ENCODE results near the gene NAPA.

The NAPA gene

GRCh38 chr19:47450478-47450877 lies 64.4 kb downstream of the NAPA start:
- no peak for DNase-seq

GRCh38 chr19:47448360-47448727 lies 66.5 kb downstream of the NAPA start:
- DNase-seq: no peak

GRCh38 chr19:47447470-47448359 lies 67.1 kb downstream of the NAPA start:
- peak; percentile 89 for DNase-seq

DNA sequence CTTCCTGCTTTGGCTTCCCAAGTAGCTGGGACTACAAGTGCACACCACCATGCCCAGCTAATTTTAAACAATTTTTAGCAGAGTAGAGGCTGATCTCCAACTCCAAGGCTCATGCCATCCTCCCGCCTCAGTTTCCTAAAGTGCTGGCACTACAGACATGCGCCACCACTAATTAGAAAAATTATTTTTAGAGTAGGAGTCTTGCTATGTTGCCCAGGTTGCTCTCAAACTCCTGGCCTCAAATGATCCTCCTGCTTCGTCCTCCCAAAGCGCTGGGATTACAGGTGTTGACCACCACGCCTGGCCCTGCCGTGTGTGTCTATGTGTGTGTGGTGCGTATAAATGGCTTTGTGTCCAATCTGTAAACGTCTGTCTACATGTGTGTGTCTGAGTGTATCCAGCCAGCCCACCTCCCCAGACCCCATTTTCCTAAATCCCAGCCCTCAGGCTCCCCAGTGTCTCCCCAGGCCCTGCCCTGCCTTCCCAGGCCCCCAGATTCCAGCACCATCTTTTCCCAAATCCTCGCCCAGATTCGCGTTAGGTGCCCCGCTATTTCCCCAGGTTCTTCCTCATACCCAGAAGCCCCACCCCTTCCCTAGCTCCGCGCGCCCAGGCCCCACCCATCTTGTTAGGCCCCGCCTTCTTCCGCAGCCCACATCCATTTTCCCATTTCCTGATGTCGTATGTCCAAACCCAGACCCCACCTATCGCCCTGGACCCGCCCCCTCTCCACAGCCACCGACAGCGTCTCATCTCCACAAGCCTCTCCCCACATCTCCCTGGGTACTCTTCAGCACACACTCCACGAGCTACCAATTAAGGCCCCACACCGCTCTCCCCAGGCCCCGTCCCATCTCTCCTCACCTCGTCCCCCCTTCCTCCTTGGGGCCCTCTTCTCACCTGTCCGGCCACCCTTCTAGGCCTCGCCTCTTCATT lies 68.1 kb downstream of the NAPA start:
- DNase-seq: peak; percentile 87

DNA sequence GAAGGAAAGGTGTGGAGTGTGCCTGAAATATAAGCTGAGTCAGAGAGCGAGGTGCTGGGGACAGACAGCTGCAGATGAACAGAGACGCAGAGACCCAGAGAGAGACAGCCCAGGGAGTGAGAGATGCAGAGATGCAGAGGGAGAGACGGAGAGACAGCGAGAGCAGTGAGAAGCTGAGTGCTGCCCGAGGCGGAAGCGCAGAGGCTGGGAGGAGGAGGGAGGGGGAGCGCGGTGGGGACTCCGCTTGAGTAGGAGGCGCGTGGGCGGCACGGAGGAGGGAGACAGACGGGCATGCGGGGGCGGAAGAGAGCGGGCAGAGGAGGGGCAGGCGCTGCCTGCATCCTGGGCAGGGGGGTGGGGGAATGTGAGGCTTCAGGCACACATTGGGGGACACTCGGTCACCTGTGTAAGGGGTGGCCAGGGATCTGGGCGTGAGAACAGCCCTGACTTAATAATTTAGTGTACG lies 68.9 kb downstream of the NAPA start:
- peak; percentile 47 for DNase-seq

GRCh38 chr19:47445527-47445926 lies 69.3 kb downstream of the NAPA start:
- no peak for DNase-seq

GRCh38 chr19:47444388-47444821 lies 70.5 kb downstream of the NAPA start:
- DNase-seq: no peak

DNA sequence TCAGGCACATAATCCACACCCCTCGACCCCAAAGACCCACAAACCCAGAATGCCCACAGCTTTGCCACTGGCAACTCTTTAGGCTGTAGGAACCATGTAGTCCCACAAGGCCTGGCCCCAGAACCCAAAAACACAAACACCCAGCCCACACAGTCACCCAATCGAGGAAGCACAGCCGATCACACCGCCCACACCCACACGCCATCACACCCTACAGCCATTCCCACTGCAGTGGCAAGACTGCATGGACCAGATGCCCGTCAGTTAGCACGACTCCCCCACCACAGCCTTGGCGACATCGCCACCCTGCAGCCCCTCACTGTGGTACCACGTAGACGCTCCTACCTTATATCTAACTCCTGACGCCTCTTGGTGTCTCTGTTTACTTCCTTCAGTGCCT lies 71.5 kb downstream of the NAPA start:
- DNase-seq: no peak

DNA sequence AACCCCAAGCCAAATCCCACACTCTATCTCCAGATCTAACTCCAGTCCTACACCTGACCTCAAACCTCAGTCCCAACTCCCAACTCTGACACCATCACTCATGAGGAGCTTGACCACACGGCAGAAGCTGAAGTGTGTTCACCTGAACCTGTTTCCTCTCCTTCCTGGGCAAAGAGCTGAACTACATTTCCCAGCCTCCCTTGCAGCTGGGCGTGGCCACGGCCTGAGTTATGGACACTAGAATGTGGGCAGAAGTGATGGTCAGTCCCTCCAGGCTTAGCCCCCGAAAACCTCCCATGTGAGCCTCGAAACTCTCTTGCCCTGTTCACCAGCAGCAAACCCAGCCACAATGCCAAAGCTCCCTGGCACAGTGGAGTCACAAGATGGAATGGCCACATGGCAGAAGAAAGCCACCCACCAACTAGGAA lies 76.1 kb downstream of the NAPA start:
- no peak for DNase-seq

Data from DMS153 (cell line).